GM19463 (cell line): ENCODE data around the gene ABHD2.
"Not testable (repeated sequence)": the region's sequence is repeated elsewhere in the genome, so short reads cannot be mapped to it uniquely, and the experiment has no call there.

Experiments used
- ATAC-seq: cut with Tn5 transposase; IDR thresholded peaks from one replicate; pipeline ENCODE4 v1.9.1; 2021; ENCODE audit warnings: mild to moderate bottlenecking, moderate library complexity; ENCODE audit not compliant: unreplicated experiment

ABHD2 gene

DNA sequence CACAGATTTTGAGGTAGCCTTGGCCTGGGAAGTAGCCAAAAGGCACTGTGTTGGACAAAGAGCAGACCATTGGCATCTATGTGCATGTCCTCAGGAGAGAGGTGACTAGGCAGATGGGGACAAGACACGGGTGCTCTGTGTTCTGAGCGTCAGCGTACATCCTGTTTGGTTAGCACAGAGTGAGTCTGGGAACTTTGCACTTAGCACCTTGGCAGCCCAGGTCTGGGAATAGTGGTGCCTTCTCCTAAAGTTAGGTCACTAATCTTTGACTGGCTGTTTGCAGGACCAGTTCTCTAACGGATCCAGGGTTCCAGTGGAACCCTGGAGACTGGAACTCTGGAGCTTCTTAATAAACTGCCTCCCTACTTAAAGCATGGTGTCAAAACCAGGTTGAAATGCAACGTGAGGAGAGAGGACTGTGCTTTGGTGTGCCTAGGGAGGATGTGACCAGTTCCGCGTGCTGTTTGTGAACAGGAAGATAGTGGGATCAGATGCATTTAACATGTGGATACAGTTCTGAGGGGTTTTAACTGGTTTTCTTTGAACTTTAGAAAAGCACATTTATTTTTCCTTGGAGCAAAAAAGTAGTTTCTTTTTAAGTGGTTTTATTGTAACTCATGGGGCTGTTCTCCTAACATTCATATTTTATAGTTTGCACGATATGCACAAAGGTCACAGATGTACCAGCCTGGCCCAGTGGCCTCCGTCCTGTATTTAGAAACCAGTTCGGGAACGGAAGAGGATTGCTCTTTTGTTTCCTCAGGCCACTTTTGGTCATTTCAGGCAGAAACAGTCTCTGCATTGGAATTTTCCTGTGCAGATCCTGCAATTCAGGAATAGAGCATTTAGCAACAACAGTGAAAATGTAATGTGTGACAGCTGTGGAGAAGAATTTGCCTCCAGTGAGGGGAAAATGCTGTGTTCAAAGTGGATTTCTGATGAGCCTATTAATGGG, 48.8 kb downstream of the ABHD2 start:
- ATAC-seq = no peak

DNA sequence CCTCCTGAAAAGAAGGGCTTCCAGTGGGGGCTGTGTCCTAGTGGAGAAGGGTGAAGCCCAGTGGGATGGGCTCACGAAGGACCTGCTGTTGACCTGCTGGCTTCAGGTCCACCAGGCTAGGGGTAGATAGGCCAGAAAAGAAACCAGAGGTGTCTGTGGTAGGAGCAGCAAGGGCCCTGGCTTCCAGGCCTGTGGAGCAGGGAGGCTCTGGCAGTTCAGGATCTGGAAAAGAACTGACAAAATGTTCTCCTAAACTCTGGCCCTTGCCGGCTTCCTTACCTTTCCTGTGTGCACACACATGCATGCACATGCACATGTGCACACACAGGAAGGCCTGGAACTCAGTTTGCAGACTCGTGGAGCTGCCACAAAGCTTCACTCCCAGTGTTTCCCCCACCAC, 49.7 kb downstream of the ABHD2 start:
- no peak for ATAC-seq

DNA sequence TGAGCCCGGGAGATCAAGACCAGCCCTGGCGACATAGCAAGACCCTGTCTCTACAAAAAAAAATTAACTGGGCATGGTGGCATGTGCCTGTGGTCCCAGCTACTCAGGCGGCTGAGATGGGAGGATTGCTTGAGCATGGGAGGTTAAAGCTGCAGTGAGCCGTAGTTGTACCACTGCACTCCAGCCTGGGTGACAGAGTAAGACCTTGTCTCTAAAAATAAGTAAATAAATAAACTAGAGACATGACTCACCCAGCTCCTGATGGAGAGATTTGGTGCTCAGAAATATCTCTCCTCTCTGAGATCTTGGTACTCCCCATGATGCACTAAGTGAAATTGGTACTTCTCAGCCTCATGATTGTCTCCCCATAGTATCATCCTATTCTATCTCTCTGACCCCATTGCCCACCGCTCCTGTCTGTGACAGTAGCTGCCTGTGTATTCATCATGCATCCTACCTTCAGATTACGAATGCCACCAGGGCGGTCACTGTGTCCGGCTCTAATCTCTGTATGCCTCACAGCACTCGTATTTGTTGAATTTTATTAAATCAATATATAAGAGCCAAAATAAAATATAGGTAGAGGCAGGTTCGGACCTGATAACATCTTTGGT, 50.9 kb downstream of the ABHD2 start:
- no peak for ATAC-seq

DNA sequence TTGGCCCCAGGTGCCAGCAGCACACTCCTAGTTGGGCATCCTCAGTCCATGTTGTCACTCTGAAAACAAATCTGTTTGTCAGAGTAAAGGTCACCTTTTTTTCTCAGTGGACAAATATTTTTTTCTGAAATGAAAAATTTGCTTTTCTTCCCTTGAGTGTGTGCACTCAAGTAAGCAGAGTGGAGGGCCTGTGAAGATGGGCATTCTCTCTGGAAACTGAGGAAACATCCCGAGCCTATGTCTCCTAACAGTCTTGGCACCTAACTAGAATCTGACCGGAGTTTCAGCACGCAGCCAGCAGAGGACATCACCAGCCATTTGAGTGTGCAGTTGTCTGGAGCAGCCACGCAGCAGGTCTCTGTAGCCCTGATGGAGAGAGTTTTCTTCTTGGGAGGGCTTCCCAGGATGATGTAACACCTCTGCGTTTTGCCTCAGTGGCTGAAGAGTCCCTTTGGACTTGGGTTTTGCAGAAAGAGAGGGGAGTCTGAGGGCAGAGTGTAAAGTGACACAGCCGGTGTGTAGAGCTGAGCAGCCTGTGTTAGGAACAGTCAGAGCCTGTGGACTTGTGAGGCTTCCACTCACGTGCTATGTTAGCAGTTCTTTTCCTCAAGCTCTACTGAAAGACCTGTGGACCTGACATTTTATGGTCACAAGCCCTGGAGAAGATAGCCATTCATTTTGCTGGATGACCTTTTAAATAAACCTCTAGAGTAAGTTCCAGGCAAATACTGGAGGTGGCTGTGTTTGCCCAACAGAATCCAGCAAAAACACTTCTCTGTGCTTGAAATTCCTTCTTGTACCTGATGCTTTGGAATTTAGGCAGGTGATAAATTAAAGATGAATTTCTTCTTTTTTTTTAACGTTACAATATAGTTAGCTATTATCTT, 51.6 kb downstream of the ABHD2 start:
- no peak for ATAC-seq

DNA sequence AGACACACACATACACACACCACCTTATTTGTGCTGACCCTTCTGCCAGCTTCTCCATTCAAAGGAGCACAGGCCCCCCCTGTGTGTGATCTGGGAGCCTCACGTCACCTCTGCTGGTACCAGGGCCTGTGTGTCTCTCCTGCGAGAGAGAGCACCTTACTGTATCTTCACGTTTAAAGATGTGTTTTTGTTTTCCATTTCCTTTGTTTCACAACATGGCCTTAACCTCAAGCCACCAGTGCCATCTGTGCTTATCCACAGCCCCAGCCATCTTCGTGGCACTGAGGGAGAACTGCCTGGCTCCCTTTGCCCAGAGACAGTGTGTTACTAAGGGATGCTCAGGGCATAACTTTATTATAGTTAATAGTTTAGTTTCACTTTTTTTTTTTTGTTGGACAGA, 52.3 kb downstream of the ABHD2 start:
- no peak for ATAC-seq

DNA sequence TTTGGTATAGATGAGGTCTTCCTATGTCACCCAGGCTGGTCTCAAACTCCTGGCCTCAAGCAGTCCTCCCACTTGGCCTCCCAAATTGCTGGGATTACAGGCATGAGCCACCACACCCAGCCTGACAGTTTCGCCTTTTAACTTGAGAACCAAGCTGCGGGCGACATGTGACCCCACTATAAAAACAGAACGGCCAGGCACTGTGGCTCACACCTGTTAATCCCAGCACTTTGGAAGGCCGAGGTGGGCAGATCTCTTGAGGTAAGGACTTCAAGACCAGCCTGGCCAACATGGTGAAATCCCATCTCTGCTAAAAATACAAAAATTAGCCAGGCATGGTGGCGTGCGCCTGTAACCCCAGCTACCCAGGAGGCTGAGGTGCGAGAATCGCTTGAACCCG, 52.9 kb downstream of the ABHD2 start:
- not testable (repeated sequence) for ATAC-seq

DNA sequence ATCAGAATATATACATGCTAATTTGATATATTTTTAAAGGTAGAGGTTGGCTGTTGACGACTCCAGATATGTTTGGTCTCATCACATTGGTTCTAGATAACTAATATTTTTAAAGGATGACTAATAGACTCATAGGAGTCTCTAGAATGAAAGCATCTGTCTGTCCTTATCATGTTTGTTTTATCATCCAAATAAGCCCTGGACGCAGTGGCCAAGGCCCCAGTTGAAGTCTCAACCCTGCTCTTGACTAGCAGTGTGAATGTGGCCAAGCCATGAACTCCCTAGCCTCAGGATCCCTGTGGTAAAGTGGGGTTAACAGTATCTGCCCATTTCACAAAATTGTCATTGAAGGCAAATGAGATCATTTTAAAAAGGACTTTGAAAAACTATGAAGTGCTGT, 53.6 kb downstream of the ABHD2 start:
- ATAC-seq = no peak

DNA sequence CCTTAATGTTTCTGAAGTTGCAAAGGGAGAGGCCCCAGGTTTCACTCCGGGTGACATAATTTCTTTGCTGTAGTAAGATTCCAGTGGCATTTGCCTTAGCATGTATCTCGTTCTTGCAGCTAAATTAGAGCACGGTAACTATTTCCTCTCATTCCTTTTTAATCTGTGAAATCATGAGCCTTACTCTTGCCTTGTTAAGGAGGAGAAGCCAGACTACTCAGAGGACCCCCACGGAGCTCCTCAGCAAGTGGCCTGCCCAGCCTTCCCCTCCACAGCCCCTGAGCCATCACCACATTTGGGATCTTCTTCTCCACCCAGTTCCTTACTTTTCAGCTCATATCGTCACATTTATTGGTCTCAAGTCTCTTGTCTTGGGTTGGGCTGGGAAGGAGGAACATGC, 54.2 kb downstream of the ABHD2 start:
- ATAC-seq = no peak

DNA sequence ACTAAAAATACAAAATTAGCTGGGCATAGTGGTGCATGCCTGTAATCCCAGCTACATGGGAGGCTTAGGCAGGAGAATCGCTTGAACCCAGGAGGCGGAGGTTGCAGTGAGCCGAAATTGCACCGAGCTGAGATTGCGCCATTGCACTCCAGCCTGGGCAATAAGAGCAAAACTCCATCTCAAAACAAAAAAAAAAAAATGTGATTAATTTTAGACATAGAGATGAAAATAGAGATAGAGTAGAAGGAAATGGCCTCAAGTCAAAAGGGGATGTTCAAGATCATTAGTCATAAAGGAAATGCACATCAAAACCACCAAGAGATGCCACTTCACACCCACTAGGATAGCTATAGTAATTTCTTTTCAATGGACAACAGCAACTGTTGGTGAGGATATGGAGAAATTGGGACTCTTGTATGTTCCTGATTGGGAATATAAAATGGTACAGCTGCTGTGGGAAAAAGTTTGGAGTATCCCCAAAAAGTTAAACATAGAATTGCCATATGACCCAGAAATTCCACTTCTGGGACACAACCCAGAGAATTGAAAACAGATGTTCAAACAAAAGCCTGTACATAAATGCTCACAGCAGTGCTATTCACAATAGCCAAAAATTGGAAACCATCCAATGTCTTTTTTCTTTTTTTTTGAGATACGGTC, 55.4 kb downstream of the ABHD2 start:
- no peak for ATAC-seq

DNA sequence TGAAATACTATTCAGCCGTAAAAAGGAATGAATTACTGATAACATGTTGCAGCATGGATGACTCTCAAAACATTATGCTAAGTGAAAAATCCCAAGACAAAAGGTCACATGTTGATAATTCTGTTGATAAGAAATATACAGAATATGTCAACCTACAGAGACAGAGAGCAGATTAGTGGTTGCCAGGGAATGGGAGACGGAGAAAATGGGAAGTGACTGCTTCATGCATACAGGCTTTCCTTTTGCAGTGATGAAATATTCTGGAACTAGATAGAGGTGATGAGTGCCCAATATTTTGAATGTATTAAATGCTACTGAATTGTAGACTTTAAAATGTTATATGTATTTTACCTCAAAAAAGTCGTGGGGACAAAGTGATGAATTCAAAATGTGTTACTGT, 56.2 kb downstream of the ABHD2 start:
- no peak for ATAC-seq

DNA sequence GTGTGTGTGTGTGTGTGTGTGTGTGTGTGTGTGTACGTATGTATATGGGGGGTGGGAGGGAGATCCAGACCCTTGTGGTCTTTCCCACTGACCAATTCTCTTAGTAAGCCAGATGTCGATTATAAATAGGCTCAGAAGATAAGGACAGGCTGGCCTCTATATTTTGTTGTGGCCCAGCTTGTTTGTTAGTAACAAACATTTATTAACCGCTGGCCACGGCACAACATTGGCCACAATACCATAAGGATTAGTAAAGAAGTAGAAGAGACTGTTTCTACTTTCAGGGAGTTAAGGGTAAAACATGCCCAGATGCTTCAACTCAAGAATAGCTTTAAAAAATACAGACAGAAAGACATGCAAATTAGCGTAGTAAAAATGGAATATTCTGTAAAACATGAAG, 58.1 kb downstream of the ABHD2 start:
- no peak for ATAC-seq

DNA sequence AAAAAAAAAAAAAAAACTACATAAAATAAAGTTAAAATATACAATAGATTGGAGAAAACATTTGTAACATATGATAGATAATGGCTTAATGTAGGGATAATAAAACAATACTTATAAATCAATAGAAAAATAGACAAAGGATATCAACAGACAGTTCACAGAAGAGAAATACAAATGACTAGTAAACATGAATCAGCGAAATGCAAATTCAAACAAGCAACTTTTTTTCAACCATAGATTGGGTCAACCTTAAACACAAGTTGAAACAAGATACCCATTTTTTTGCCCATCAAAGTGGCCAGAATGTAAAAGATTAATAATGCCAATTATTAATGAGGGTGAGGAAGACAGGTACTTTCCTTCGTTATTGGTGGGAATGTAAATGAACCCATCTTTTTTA, 59.9 kb downstream of the ABHD2 start:
- ATAC-seq = no peak

DNA sequence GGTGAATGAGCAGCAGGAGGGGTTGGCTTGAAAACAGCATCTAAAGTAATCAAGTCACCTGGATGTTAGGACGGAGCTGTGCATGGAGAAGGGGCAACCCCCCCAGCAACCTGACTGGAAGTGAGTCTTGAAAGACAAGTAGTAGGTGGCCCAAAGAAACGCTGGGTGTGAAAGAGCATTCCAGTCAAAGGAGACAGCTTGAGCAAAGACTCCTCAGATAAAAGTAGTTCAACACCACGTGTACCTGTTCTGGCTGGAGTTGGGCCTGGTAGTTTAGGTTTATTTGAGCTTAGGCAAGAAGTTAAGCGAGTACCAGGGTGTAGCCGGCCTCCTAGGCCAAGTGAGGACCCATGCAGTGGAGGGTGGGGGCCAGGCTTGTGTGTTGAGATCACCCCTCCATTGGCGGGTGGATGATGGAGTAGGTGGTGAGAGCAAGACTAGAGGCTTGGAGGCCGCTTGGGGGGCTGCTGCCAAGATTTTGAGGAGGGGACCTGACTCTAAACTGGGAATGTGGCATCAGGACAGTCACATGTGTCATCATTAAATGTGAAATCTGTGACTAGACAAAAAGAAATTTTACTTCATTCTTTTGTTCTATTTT, 61.3 kb downstream of the ABHD2 start:
- ATAC-seq = no peak

DNA sequence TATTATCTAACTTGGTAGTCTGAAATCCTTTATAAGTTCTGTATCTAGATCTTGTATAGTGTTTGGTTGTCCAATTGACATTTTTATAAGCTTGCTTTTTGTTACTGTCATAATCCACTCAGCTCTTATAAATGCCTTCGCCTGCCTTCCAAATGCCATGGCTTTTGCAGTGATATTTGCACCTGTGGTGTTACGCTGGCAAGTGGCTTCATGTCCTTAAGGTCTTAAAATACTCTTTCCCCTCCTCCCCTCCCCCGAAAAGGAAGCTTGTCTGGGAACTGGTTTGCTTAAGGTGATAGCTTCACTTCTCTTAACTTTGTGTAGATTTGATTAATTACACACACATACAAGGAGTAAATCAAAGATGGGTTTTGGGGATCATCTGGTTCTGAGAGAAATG, 62.0 kb downstream of the ABHD2 start:
- ATAC-seq = no peak

DNA sequence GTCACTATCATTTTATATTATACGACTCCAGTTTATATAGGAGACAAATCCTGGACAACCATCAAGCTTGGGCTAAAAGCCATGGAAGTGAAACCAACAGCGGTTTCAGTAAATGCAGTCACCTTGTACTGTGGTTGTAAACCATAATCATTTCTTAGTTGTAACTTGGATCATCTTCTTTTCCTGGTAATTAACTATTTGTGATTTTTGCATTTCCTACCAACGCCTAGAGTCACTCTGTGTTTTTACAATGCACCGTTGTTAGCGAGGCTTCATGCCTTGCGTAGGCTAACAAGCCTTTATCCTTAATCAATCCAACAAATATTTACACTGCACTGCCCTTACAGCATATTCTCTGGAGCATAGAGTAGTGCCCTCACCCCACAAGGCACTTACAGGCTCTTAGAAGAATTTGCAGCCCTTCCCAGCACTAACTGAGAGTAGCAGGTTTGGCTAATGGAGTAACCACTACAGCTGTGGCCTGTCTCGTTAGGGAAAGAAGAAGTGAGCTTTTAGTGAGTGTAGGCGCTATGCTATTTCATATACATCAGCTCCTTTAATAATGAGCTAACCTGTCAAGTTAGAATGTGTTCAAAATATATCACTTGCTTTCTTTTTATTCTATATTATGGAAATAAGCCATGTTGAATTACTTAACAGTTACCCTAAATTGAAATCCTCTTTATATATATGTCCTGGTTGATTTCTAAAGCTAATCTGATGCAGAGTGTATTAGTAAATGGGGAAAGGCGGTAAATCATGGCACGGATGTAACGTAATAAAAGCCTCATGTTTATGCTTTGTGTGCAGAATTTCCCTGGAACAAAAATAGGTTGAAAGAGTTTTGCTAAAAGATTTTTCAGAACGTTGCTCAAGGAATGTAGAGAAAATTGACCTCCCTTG, 62.8 kb downstream of the ABHD2 start:
- ATAC-seq = no peak

DNA sequence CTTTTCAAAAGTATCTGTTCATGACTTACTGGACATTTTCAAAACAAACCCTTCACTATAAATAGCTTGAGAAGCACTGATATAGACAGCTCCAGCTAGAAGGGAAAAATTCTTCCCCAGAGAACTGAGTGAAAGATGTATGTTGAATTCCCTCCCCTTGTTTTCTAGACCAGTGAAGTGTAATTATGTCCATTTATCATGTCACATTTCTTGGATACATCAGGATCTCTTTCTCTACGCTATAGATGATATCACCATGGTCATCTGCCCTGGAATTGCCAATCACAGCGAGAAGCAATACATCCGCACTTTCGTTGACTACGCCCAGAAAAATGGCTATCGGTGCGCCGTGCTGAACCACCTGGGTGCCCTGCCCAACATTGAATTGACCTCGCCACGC, 66.9 kb downstream of the ABHD2 start:
- no peak for ATAC-seq

DNA sequence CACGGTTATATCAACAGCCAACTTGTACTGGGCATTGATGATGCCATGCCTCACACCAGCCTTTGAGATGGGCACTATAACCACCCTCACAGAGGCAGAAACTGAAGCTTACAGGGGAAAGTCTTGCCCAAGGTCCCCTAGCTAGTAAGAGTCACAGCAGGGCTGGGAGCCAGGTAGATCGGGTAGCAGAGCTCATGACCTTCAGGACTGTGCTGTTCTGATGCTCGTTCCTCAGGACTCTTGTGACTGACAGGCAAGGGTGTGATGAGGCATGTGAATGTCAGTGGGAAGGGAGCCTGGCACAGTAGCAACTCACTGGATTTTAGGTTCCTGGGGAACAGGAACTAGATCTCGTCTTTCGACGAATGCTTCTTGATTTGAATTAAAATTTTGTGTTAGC, 67.4 kb downstream of the ABHD2 start:
- ATAC-seq = no peak

DNA sequence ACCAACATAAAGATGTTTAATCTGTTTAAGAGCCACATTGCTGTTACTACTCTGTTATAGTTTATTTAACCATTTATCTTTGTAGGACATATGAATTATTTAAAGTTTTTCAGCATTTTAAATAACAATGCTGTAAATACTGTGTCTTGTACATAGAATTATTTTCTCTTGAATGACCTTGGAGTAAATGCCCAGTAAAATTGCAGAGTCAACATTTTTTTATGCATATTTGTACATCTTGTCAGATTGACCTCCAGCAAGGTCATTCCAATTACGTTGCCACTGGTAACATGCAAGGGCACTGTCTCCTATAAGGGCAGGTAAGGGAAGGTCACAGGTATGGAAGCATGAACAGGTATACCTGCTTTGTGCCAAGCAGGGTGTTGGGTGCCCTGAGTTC, 68.8 kb downstream of the ABHD2 start:
- ATAC-seq = no peak

DNA sequence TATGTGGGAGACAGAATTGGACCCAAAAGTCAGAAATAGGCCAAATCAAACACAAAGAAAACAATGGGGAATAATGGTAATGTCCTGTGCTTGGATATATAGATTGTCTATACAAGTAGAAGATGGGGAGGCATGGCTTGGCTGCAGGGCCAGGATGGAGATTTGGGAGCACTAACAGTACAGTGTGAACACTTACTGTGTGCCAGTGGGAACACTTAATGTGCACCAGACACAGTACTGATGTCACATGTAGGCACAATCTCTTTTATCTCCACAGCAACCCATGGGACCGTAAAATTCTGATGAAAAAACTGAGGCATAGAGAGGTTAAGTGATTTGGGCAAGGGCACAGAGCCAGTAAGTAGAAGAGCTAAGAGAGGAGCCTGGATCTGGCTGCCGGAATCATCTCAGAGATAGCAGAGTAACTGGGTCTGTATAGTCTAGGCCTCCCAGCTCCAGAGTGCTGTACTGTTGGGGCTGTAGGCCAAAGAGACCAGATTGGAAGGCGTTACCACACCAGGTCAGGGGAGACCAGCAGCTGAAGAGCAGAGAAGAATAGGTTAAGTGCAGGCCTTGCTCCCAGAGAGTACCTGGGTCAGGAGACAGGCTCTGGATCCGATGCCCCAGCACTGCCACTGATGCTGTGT, 69.8 kb downstream of the ABHD2 start:
- ATAC-seq = no peak
